CD14-positive monocyte (primary cell): ENCODE results near the gene RCC2. TPM values are rescaled to one million over a fixed set of nuclear protein-coding genes. Genes with fewer than 3 reads are reported as not detected.

Experiments used
- DNase-seq, 3 donors: peaks; one replicate each; pipeline ENCODE4 v3.0.0-alpha.2; 2011 to 2022
- H2AFZ ChIP-seq: 2 replicates; pipeline ENCODE4 v1.6.0; 2012; ENCODE audit warnings: mild to moderate bottlenecking, low read depth, low read length, inconsistent platforms; ENCODE audit not compliant: insufficient read depth, poor library complexity, severe bottlenecking
- H3K27ac ChIP-seq, 2 donors: 1 replicate in 1 of 2; 2 replicates in 1 of 2; pipeline ENCODE4 v1.5.1; 2012 to 2013; ENCODE audit warnings: low read length in 2 of 2, control low read depth in 1 of 2, inconsistent platforms in 1 of 2, low read depth in 1 of 2, mild to moderate bottlenecking in 1 of 2
- H3K27me3 ChIP-seq, 2 donors: one replicate each; pipeline versions ENCODE4 v1.6.0 to v1.6.1; 2011 to 2013; ENCODE audit warnings: low read length in 2 of 2; ENCODE audit not compliant: control insufficient read depth in 2 of 2, insufficient read depth in 2 of 2
- H3K36me3 ChIP-seq, 2 donors: replicated peaks in 1 of 2; 1 replicate in 1 of 2; 2 replicates in 1 of 2; pipeline versions ENCODE4 v1.5.1 to v1.6.1; 2012 to 2013; ENCODE audit warnings: low read length in 2 of 2, control low read depth in 1 of 2, inconsistent platforms in 1 of 2, mild to moderate bottlenecking in 1 of 2; ENCODE audit not compliant: insufficient read depth in 2 of 2, control insufficient read depth in 1 of 2
- H3K4me1 ChIP-seq, 2 donors: 1 replicate in 1 of 2; 2 replicates in 1 of 2; pipeline versions ENCODE4 v1.5.1 to v1.6.1; 2012 to 2013; ENCODE audit warnings: low read length in 2 of 2, control low read depth in 1 of 2, inconsistent platforms in 1 of 2, mild to moderate bottlenecking in 1 of 2, moderate library complexity in 1 of 2; ENCODE audit not compliant: insufficient read depth in 2 of 2, control insufficient read depth in 1 of 2
- H3K4me2 ChIP-seq: replicated peaks from 2 replicates; pipeline ENCODE3; 2012; ENCODE audit warnings: low read length, moderate library complexity, mild to moderate bottlenecking; ENCODE audit not compliant: poor library complexity, severe bottlenecking; ENCODE audit errors: extremely low read depth
- H3K4me3 ChIP-seq, 3 experiments: fragments of 200-600 bp in 1 of 3; sonication (generic) in 1 of 3; replicated peaks in 1 of 3; 1 replicate in 2 of 3; 2 replicates in 1 of 3; pipeline ENCODE4 v1.5.1; 2011 to 2013; ENCODE audit warnings: low read length in 3 of 3, mild to moderate bottlenecking in 3 of 3, control low read depth in 2 of 3, low read depth in 2 of 3, inconsistent platforms in 1 of 3, moderate library complexity in 1 of 3
- H3K79me2 ChIP-seq: 2 replicates; pipeline ENCODE4 v1.6.0; 2012; ENCODE audit warnings: mild to moderate bottlenecking, control low read depth, inconsistent platforms, low read length, moderate library complexity; ENCODE audit not compliant: insufficient read depth
- H3K9ac ChIP-seq: 2 replicates; pipeline ENCODE4 v1.6.0; 2017; ENCODE audit warnings: low read length, mild to moderate bottlenecking; ENCODE audit not compliant: insufficient read depth, poor library complexity, severe bottlenecking
- H3K9me3 ChIP-seq, 2 donors: replicated peaks in 1 of 2; 1 replicate in 1 of 2; 2 replicates in 1 of 2; pipeline versions ENCODE4 v1.5.1 to v1.6.1; 2012 to 2013; ENCODE audit warnings: low read length in 2 of 2, control low read depth in 1 of 2; ENCODE audit not compliant: control insufficient read depth in 1 of 2, insufficient read depth in 1 of 2
- H4K20me1 ChIP-seq: 2 replicates; pipeline ENCODE4 v1.6.0; 2012; ENCODE audit warnings: mild to moderate bottlenecking, low read length, control low read depth, moderate library complexity; ENCODE audit not compliant: insufficient read depth
- H3K27ac Mint-ChIP-seq, 7 donors: one replicate each; pipeline ENCODE4 v1.8.0; 2020; ENCODE audit warnings: mild to moderate bottlenecking in 7 of 7, mixed read lengths in 7 of 7, moderate library complexity in 6 of 7, inconsistent platforms in 2 of 7
- H3K27me3 Mint-ChIP-seq, 3 donors: one replicate each; pipeline ENCODE4 v1.8.0; 2021 to 2022; ENCODE audit warnings: low read depth in 3 of 3, mild to moderate bottlenecking in 3 of 3, mixed read lengths in 3 of 3, moderate library complexity in 3 of 3, inconsistent platforms in 1 of 3
- H3K36me3 Mint-ChIP-seq, 2 donors: one replicate each; pipeline ENCODE4 v1.8.0; 2020; ENCODE audit warnings: mixed read lengths in 2 of 2, inconsistent platforms in 1 of 2, mild to moderate bottlenecking in 1 of 2
- H3K4me1 Mint-ChIP-seq: one replicate; pipeline ENCODE4 v1.8.0; 2020; ENCODE audit warnings: mild to moderate bottlenecking, mixed read lengths
- H3K4me3 Mint-ChIP-seq, 2 donors: one replicate each; pipeline ENCODE4 v1.8.0; 2020; ENCODE audit warnings: mild to moderate bottlenecking in 2 of 2, mixed read lengths in 2 of 2, moderate library complexity in 1 of 2
- H3K9me3 Mint-ChIP-seq, 7 donors: one replicate each; pipeline ENCODE4 v1.8.0; 2020 to 2022; ENCODE audit warnings: mixed read lengths in 7 of 7, mild to moderate bottlenecking in 6 of 7, moderate library complexity in 6 of 7, inconsistent platforms in 2 of 7
- CTCF ChIP-seq: fragments of 200-600 bp; IDR thresholded peaks from one replicate; pipeline ENCODE4 v1.8.0; 2022; ENCODE audit warnings: antibody characterized with exemption, mild to moderate bottlenecking
- WGBS: methylation state at CpG from one replicate; pipeline ENCODE4 v1.1.5; 2013; ENCODE audit warnings: missing lambda C conversion rate; ENCODE audit not compliant: insufficient coverage; 5-methylcytosine and 5-hydroxymethylcytosine counted together
- intact Hi-C, 2 donors: fragments of 100-400 bp; cut with micrococcal nuclease; formaldehyde crosslinking; loops; one replicate each; pipeline versions ENCODE4 v1.15.0 to v1.15.1; 2023
- polyA plus RNA-seq, 3 donors: library from polyadenylated mRNA; depleted of rRNA in 1 of 3; unstranded in 2 of 3; stranded (reverse) in 1 of 3; fragments of 300-500 nt in 2 of 3; fragments of >200 nt in 1 of 3; fragmentation: Illumina TruSeq in 2 of 3; gene quantifications; 1 replicate in 2 of 3; 2 replicates in 1 of 3; pipeline ENCODE4 v1.2.3, GENCODE V29; 2012 to 2021

RCC2 gene
- polyA plus RNA-seq, 3 donors = 22.3 to 66.3 (median 40.9) TPM

GRCh38 chr1:17361687-17362086 is 77.8 kb downstream of the RCC2 start:
- Mint-ChIP-seq H3K27me3 (no peaks in the 10 kb centered on the region), H3K36me3 (peaks cover 42 to 70% of the 10 kb centered on the region in 2 donors), H3K27ac (peak overlapping the region in 6 of 7 donors; percentile 1 to 87 (median 62)), H3K9me3 (peaks cover 0 to 5% (median 0%) of the 10 kb centered on the region in 7 donors), H3K4me3 (no peak overlapping the region), H3K4me1 (peaks cover 14% of the 10 kb centered on the region)
- no peaks in the 10 kb centered on the region for H3K27me3 ChIP-seq
- H4K20me1 ChIP-seq = peaks cover 1% of the 10 kb centered on the region
- TF ChIP-seq CTCF = no peak
- WGBS = 98% methylated on average over 4 of the region's 4 CpGs
- H3K9ac ChIP-seq = no peak overlapping the region
- H3K4me2 ChIP-seq = no peak overlapping the region
- no peak overlapping the region for H3K4me3 ChIP-seq
- H3K27ac ChIP-seq = peak overlapping the region in 1 of 2 donors; percentile 20
- intact Hi-C loops = no loop called here
- peaks cover 13 to 18% of the 10 kb centered on the region in 2 donors for H3K4me1 ChIP-seq
- no peak for DNase-seq
- no peak overlapping the region for H2AFZ ChIP-seq
- no peaks in the 10 kb centered on the region for H3K79me2 ChIP-seq
- peaks cover 42 to 63% of the 10 kb centered on the region in 2 donors for H3K36me3 ChIP-seq
- no peaks in the 10 kb centered on the region for H3K9me3 ChIP-seq

DNA sequence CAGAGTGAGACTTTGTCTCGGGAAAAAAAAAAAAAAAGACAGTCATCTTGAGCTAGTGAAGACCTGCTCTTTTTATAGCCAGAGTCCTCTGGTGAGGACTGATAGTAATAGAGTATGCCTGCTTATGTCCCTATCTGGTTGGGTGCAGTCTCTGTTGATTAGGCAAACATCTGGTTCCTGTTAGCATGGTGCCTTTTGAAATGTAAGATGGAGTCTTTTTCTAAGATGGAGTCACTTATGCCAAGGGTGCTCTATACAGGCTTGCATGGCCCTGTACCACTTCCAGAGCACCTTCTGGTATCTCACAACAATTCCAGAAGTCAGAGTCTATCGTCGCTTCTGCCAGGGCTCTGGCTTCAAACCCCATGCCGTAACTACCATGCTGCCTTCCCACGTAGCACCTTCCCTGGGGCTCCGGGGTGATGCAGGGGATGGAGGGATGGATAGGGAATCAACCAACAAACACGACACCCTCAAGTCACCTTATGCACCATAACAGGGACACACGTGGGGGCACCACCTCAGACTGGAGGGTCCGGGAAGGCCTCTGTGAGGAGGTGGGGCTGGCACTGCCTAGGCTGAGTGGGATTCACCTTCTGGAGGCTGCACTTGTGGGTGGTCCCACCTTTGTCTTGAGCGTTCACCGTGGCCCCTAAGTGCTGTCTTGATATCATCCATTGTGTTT is 79.1 kb downstream of the RCC2 start:
- WGBS = 77% methylated on average over 3 of the region's 11 CpGs
- H3K27me3 Mint-ChIP-seq = no peaks in the 10 kb centered on the region
- H3K4me3 Mint-ChIP-seq = no peak overlapping the region
- Histone ChIP-seq H2AFZ (no peak overlapping the region), H4K20me1 (peaks cover 14% of the 10 kb centered on the region), H3K4me3 (no peak overlapping the region), H3K4me1 (peaks cover 10% of the 10 kb centered on the region in 2 donors), H3K36me3 (peaks cover 55 to 76% of the 10 kb centered on the region in 2 donors), H3K9me3 (no peaks in the 10 kb centered on the region), H3K27me3 (no peaks in the 10 kb centered on the region), H3K79me2 (no peaks in the 10 kb centered on the region), H3K4me2 (no peak overlapping the region), H3K27ac (peak overlapping the region in 1 of 2 donors; percentile 20), H3K9ac (no peak overlapping the region)
- TF ChIP-seq CTCF = no peak
- DNase-seq = no peak
- intact Hi-C loops = no loop called here
- H3K4me1 Mint-ChIP-seq = peaks cover 10% of the 10 kb centered on the region
- peaks cover 55 to 82% of the 10 kb centered on the region in 2 donors for H3K36me3 Mint-ChIP-seq
- H3K27ac Mint-ChIP-seq = peak overlapping the region in 1 of 7 donors; percentile 50
- peaks cover 0 to 3% (median 0%) of the 10 kb centered on the region in 7 donors for H3K9me3 Mint-ChIP-seq
